Osteocyte (in vitro differentiated cells): Measurements from ENCODE around the gene ZNF367. TPM values are rescaled to one million over a fixed set of nuclear protein-coding genes. Genes with fewer than 3 reads are reported as not detected.

Experiments used
- DNase-seq: peaks from one replicate; pipeline ENCODE4 v3.0.0; 2021; ENCODE audit warnings: mixed read lengths; ENCODE audit not compliant: unreplicated experiment; ENCODE audit errors: extremely low spot score
- H3K27ac Mint-ChIP-seq: one replicate; pipeline ENCODE4 v1.8.0; 2021; ENCODE audit warnings: mild to moderate bottlenecking, mixed read lengths; ENCODE audit not compliant: unreplicated experiment
- H3K27me3 Mint-ChIP-seq: one replicate; pipeline ENCODE4 v1.8.0; 2021; ENCODE audit warnings: mixed read lengths; ENCODE audit not compliant: unreplicated experiment
- H3K36me3 Mint-ChIP-seq: one replicate; pipeline ENCODE4 v1.8.0; 2021; ENCODE audit warnings: mixed read lengths; ENCODE audit not compliant: unreplicated experiment
- H3K4me1 Mint-ChIP-seq: one replicate; pipeline ENCODE4 v1.8.0; 2021; ENCODE audit warnings: mixed read lengths; ENCODE audit not compliant: unreplicated experiment
- H3K4me3 Mint-ChIP-seq: one replicate; pipeline ENCODE4 v1.8.0; 2021; ENCODE audit warnings: mild to moderate bottlenecking, moderate library complexity, mixed read lengths; ENCODE audit not compliant: unreplicated experiment
- H3K9me3 Mint-ChIP-seq: one replicate; pipeline ENCODE4 v1.8.0; 2021; ENCODE audit warnings: mixed read lengths; ENCODE audit not compliant: unreplicated experiment
- total RNA-seq: library from RNA; stranded (reverse); gene quantifications from 2 replicates; pipeline ENCODE4 v1.2.1, GENCODE V29; 2021
- TF ChIP-seq, protein P1 (sequence below): fragments of 200-600 bp; sonication (generic); IDR thresholded peaks from 2 replicates; pipeline ENCODE4 v1.5.0; 2021; ENCODE audit warnings: antibody characterized with exemption, mild to moderate bottlenecking, moderate library complexity

ZNF367 gene
- total RNA-seq, 1 donor from 2014 or later = 2.3 TPM

DNA sequence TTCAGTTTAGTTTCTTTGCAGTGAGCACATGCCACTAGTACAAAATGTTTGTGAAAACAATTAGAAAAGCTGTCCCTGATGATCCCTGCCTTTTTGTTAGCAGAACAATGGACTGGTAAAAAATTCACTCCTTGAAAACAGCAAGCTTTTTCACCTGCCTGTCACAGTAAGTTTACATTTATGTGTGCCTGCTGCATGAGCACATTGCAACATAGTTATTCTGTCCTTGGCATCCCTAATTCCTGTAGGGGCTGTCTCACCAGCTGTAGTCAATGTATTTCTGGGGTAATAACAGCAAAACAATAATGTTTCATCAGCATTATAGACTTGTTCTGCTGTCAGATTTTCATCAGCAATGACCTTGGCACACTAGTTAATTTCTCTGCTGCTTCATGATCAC is 11.6 kb upstream of the ZNF367 start:
- Mint-ChIP-seq H3K4me1 (no peaks in the 10 kb centered on the region), H3K27me3 (no peaks in the 10 kb centered on the region), H3K4me3 (no peak overlapping the region), H3K27ac (no peak overlapping the region), H3K36me3 (no peaks in the 10 kb centered on the region), H3K9me3 (no peaks in the 10 kb centered on the region)
- DNase-seq = no peak
- TF ChIP-seq, protein P1, sequence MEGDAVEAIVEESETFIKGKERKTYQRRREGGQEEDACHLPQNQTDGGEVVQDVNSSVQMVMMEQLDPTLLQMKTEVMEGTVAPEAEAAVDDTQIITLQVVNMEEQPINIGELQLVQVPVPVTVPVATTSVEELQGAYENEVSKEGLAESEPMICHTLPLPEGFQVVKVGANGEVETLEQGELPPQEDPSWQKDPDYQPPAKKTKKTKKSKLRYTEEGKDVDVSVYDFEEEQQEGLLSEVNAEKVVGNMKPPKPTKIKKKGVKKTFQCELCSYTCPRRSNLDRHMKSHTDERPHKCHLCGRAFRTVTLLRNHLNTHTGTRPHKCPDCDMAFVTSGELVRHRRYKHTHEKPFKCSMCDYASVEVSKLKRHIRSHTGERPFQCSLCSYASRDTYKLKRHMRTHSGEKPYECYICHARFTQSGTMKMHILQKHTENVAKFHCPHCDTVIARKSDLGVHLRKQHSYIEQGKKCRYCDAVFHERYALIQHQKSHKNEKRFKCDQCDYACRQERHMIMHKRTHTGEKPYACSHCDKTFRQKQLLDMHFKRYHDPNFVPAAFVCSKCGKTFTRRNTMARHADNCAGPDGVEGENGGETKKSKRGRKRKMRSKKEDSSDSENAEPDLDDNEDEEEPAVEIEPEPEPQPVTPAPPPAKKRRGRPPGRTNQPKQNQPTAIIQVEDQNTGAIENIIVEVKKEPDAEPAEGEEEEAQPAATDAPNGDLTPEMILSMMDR = no peak

DNA sequence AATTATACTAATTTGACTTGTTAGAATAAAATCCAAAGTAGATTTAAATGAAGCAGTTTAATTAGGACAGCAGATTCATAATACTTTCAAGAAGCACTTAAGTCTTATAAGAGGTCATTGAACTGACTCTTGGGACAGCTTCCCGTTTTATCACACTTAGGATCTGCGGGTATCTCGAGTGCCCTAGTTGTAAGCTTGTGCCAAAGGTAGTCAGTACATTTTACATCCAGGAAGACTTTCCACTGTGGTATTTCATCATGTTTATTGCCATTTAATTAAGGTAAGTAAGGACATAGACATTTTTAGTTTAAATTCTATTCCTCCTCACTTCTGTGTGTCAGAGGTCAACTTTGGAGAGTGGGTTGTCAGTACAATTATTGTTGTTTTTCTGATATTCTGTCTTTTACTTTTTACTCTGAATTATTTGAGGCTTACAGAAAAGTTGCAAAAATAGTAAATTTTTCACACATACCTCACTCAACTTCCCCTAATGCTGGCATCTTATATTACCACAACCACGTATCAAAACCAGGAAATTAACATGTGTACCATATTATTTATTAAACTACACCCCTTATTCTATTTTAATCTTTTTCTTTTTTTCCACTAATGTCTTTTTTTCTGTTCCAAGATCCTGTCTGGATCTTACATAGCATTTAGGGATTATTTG is 7.5 kb upstream of the ZNF367 start:
- H3K9me3 Mint-ChIP-seq = no peaks in the 10 kb centered on the region
- H3K27ac Mint-ChIP-seq = no peak overlapping the region
- no peaks in the 10 kb centered on the region for H3K36me3 Mint-ChIP-seq
- TF ChIP-seq, protein P1 = no peak
- DNase-seq = no peak
- H3K4me3 Mint-ChIP-seq = no peak overlapping the region
- peaks cover 8% of the 10 kb centered on the region for H3K4me1 Mint-ChIP-seq
- H3K27me3 Mint-ChIP-seq = no peaks in the 10 kb centered on the region

DNA sequence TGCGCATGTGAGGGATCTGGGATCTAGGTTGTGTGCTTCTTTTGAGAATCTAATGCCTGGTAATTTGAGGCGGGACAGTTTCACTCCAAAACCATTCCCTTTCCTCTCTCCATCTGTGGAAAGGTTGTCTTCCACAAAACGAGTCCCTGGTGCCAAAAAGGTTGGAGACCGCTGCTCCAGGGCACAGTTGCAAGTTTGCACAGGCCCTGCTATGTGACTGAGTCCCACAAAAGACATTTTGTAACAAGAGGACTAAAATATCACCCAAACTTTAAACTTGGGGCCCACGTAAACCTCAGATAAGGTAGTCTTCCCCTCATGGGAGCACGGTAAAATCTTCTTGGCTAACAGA is 5.8 kb upstream of the ZNF367 start:
- no peak overlapping the region for H3K27ac Mint-ChIP-seq
- H3K36me3 Mint-ChIP-seq = no peaks in the 10 kb centered on the region
- DNase-seq = peak; percentile 21
- H3K4me1 Mint-ChIP-seq = peaks cover 22% of the 10 kb centered on the region
- TF ChIP-seq, protein P1 = no peak
- H3K27me3 Mint-ChIP-seq = no peaks in the 10 kb centered on the region
- no peaks in the 10 kb centered on the region for H3K9me3 Mint-ChIP-seq
- no peak overlapping the region for H3K4me3 Mint-ChIP-seq

DNA sequence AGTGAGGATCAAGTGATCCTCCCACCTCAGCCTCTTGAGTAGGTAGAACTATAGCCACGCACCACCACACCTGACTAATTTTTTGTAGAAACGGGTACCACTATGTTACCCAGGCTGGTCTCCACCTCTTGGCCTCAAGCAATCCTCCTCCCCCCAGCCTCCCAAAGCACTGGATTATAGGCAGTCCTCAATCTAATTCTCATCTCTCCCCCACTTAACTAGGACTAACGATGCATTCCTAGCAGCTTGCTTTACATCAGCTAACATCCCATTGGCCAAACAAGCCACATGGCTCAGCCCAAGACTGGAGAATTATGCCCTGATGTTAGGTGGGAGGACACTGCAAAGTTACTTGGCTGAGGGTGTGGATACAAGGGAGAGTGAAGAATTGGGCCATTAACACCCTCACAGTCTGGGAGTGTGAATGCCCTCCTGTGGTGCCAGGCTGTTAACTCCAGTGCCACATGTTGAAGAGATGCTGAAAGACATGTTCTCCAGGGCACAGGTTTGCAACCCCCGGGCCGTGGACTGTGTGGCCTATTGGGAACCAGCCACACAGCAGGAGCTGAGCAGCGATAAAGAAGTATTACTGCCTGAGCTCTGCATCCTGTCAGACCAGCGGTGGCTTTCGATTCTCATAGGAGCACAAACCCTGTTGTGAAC is 5.3 kb upstream of the ZNF367 start:
- H3K9me3 Mint-ChIP-seq = no peaks in the 10 kb centered on the region

More for the DNA sequence above, 5.3 kb upstream of the ZNF367 start:
- no peak overlapping the region for H3K27ac Mint-ChIP-seq
- TF ChIP-seq, protein P1 = no peak
- no peak overlapping the region for H3K4me3 Mint-ChIP-seq
- H3K27me3 Mint-ChIP-seq = no peaks in the 10 kb centered on the region
- H3K4me1 Mint-ChIP-seq = peaks cover 22% of the 10 kb centered on the region
- peak; percentile 73 for DNase-seq
- no peaks in the 10 kb centered on the region for H3K36me3 Mint-ChIP-seq
